Measurements from ENCODE around the gene NTM.

- TF ChIP-seq, protein P1, sequence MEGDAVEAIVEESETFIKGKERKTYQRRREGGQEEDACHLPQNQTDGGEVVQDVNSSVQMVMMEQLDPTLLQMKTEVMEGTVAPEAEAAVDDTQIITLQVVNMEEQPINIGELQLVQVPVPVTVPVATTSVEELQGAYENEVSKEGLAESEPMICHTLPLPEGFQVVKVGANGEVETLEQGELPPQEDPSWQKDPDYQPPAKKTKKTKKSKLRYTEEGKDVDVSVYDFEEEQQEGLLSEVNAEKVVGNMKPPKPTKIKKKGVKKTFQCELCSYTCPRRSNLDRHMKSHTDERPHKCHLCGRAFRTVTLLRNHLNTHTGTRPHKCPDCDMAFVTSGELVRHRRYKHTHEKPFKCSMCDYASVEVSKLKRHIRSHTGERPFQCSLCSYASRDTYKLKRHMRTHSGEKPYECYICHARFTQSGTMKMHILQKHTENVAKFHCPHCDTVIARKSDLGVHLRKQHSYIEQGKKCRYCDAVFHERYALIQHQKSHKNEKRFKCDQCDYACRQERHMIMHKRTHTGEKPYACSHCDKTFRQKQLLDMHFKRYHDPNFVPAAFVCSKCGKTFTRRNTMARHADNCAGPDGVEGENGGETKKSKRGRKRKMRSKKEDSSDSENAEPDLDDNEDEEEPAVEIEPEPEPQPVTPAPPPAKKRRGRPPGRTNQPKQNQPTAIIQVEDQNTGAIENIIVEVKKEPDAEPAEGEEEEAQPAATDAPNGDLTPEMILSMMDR (IDR thresholded peaks at IDR 0.05; ENCODE audit: poor library complexity), result no peak
- no peak for TF ChIP-seq EZH2 (IDR thresholded peaks at IDR 0.05; ENCODE audit: borderline replicate concordance)
- no peak for TF ChIP-seq EZH2phosphoT487 (IDR thresholded peaks at IDR 0.05; ENCODE audit: low read depth, severe bottlenecking, unreplicated experiment)
Observed at GRCh38 chr11:132318421-132319157, 948.2 kb downstream of the NTM start.

Measured in hepatocyte (in vitro differentiated cells).